Lung (tissue), 12 donors: Measurements from ENCODE around the gene SUPT3H. TPM values are rescaled to one million over a fixed set of nuclear protein-coding genes. Genes with fewer than 3 reads are reported as not detected.

ENCODE experiments used
- ATAC-seq: fragments of 200-7000 bp; cut with Tn5 transposase; one replicate; pipeline ENCODE4 v1.9.1; 2020; ENCODE audit warnings: moderate number of reproducible peaks; ENCODE audit not compliant: insufficient read depth, low FRiP score
- DNase-seq, 3 donors: peaks; one replicate each; pipeline ENCODE4 v3.0.0-alpha.2; 2013 to 2017
- H3K27ac ChIP-seq, 2 donors: one replicate each; pipeline ENCODE4 v1.5.1; 2013; ENCODE audit warnings: mild to moderate bottlenecking in 2 of 2, moderate library complexity in 2 of 2, control low read depth in 1 of 2, inconsistent platforms in 1 of 2, low read depth in 1 of 2, low read length in 1 of 2
- H3K27me3 ChIP-seq, 3 donors: one replicate each; pipeline ENCODE4 v1.5.1; 2013; ENCODE audit warnings: low read length in 2 of 3; ENCODE audit not compliant: control insufficient read depth in 3 of 3, insufficient read depth in 3 of 3
- H3K36me3 ChIP-seq, 4 donors: one replicate each; pipeline ENCODE4 v1.5.1; 2013; ENCODE audit warnings: low read length in 4 of 4, mild to moderate bottlenecking in 1 of 4, moderate library complexity in 1 of 4; ENCODE audit not compliant: control insufficient read depth in 4 of 4, insufficient read depth in 4 of 4
- H3K4me1 ChIP-seq, 5 donors: one replicate each; pipeline ENCODE4 v1.5.1; 2013; ENCODE audit warnings: low read length in 5 of 5, mild to moderate bottlenecking in 2 of 5, moderate library complexity in 1 of 5; ENCODE audit not compliant: control insufficient read depth in 5 of 5, insufficient read depth in 5 of 5
- H3K4me3 ChIP-seq: one replicate; pipeline ENCODE4 v1.5.1; 2013; ENCODE audit warnings: mild to moderate bottlenecking, control low read depth, moderate library complexity
- H3K9ac ChIP-seq, 2 donors: one replicate each; pipeline ENCODE4 v1.5.1; 2013; ENCODE audit warnings: low read length in 2 of 2, control low read depth in 1 of 2; ENCODE audit not compliant: insufficient read depth in 1 of 2
- H3K9me3 ChIP-seq, 4 donors: one replicate each; pipeline ENCODE4 v1.5.1; 2013; ENCODE audit warnings: low read length in 3 of 4, mild to moderate bottlenecking in 1 of 4, moderate library complexity in 1 of 4; ENCODE audit not compliant: control insufficient read depth in 4 of 4, insufficient read depth in 3 of 4
- WGBS, 2 donors: extraction: QIAGEN DNeasy Blood & Tissue Kit; methylation state at CpG; one replicate each; pipeline ENCODE4 v1.1.7; 2013; 5-methylcytosine and 5-hydroxymethylcytosine counted together
- polyA plus RNA-seq, 2 donors: library from polyadenylated mRNA; stranded (reverse); fragments of 200-250 nt; gene quantifications; one replicate each; pipeline ENCODE4 v1.2.1, GENCODE V29; 2013
- total RNA-seq, 2 donors: library from RNA; depleted of rRNA in 1 of 2; stranded (reverse); fragments of >200 nt in 1 of 2; gene quantifications; one replicate each; pipeline ENCODE4 v1.2.1, GENCODE V29; 2014 to 2021
- TF ChIP-seq, protein P1 (sequence below): IDR thresholded peaks from 2 replicates; pipeline ENCODE4 v1.5.1; 2012; ENCODE audit warnings: mild to moderate bottlenecking; ENCODE audit errors: control extremely low read depth, extremely low read depth
- donor health status: control.
- donor health status: control.
- donor health status: Bipolar disorder and iron deficiency.
- donor health status: healthy.
- donor health status: DM: yes; HTN: yes; CAD: no.

SUPT3H gene
- total and polyA plus RNA-seq, 4 donors, result 5.2 to 17.4 (median 8.2) TPM

DNA sequence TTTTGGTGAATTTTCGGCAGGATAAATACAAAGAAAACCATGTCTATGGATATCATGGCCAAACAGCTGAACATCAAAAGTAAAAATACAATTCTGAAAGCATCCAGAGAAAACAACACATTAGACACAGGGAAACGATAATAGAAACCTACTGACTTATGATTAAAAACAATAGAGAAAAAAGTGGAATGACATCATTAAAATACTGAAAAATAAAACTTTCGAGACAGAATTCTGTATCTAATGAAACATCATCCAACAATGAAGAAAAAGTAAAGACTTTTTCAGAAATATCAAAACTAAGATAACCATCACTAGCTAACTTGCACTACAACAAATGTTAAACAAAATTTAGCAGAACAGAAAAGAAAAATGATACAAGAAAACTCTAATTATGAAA is 434.2 kb downstream of the SUPT3H start:
- DNase-seq (no peak), ATAC-seq (no peak)
- Histone ChIP-seq H3K4me1 (no peaks in the 10 kb centered on the region), H3K9me3 (peaks cover 0 to 7% (median 2%) of the 10 kb centered on the region in 4 donors), H3K4me3 (no peak overlapping the region), H3K9ac (no peak overlapping the region), H3K36me3 (no peaks in the 10 kb centered on the region), H3K27ac (no peak overlapping the region), H3K27me3 (no peaks in the 10 kb centered on the region)
- WGBS, 2 donors, result 80 to 93% methylated on average over 3 of the region's 3 CpGs
- TF ChIP-seq, protein P1, sequence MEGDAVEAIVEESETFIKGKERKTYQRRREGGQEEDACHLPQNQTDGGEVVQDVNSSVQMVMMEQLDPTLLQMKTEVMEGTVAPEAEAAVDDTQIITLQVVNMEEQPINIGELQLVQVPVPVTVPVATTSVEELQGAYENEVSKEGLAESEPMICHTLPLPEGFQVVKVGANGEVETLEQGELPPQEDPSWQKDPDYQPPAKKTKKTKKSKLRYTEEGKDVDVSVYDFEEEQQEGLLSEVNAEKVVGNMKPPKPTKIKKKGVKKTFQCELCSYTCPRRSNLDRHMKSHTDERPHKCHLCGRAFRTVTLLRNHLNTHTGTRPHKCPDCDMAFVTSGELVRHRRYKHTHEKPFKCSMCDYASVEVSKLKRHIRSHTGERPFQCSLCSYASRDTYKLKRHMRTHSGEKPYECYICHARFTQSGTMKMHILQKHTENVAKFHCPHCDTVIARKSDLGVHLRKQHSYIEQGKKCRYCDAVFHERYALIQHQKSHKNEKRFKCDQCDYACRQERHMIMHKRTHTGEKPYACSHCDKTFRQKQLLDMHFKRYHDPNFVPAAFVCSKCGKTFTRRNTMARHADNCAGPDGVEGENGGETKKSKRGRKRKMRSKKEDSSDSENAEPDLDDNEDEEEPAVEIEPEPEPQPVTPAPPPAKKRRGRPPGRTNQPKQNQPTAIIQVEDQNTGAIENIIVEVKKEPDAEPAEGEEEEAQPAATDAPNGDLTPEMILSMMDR, result no peak

DNA sequence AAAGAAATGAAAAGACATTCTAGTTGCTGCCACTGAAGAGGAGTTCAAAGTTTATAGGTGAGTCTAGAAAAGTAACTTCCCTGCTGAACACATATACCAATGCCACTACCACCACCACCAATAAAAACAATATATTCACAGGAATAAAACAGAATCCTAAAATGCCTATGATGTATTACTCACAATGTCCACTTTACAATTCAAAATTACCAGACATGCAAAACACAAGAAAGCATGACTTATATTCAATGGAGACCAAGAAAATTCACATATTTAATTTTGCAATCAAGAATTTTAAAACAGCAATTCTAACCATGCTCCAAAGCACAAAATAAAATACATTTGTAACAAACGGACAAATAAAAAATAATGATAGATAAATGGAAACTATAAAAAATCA is 434.9 kb downstream of the SUPT3H start:
- Histone ChIP-seq H3K27me3 (no peaks in the 10 kb centered on the region), H3K4me3 (no peak overlapping the region), H3K9me3 (peaks cover 0 to 7% (median 2%) of the 10 kb centered on the region in 4 donors), H3K36me3 (no peaks in the 10 kb centered on the region), H3K9ac (no peak overlapping the region), H3K27ac (no peak overlapping the region), H3K4me1 (no peaks in the 10 kb centered on the region)
- 96 to 99% methylated on average over 1 of the region's 1 CpG for WGBS, 2 donors
- ATAC-seq, result no peak
- TF ChIP-seq, protein P1, result no peak
- DNase-seq, result no peak

DNA sequence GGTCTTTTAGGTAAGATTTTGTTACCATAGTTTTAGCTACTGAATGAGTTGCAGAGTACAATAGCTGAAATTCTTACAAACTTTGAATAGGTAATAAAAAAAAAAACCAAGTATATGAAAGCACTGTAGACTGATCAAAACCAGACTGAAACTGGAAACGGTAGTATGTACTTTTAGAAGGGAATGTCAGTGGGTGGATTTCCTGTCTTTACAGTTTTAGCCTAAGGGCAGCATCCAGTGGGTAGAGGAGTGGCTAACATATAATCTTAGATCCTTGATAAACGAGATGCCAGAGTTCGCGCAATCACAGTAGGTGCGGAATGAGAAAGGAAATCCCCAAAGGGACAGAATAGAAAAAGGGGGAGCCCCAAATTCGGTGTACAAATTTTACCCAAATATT is 435.5 kb downstream of the SUPT3H start:
- Histone ChIP-seq H3K9me3 (peaks cover 0 to 7% (median 2%) of the 10 kb centered on the region in 4 donors), H3K4me1 (no peaks in the 10 kb centered on the region), H3K36me3 (no peaks in the 10 kb centered on the region), H3K9ac (no peak overlapping the region), H3K27me3 (no peaks in the 10 kb centered on the region), H3K4me3 (no peak overlapping the region), H3K27ac (no peak overlapping the region)
- TF ChIP-seq, protein P1, result no peak
- DNase-seq (no peak), ATAC-seq (no peak)
- WGBS, 2 donors, result 94 to 95% methylated on average over 6 of the region's 6 CpGs

DNA sequence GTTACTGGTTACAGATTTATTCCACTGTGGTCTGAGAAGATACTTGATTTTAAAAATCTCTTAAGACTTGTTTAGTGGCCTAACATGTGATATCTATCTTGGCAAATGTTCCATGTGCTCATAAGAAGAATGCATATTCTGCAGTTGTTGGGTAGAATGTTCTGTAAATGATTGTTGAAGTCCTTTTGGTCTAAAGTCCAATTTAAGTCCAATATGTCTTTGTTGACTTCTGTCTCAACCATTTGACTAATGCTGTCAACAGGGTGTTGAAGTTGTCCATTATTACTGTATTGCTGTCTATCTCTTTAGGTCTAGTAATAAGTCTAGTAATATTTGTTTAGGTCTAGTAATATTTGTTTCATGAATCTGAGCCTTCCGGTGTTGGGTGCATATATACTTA is 437.4 kb downstream of the SUPT3H start:
- no peak overlapping the region for H3K9ac ChIP-seq
- H3K36me3 ChIP-seq, result no peaks in the 10 kb centered on the region
- peaks cover 0 to 2% (median under 1%) of the 10 kb centered on the region in 4 donors for H3K9me3 ChIP-seq
- no peak for ATAC-seq
- no peaks in the 10 kb centered on the region for H3K27me3 ChIP-seq
- H3K4me3 ChIP-seq, result no peak overlapping the region
- no peak overlapping the region for H3K27ac ChIP-seq
- DNase-seq, result no peak
- TF ChIP-seq, protein P1, result no peak
- 92 to 97% methylated on average over 1 of the region's 1 CpG for WGBS, 2 donors
- H3K4me1 ChIP-seq, result no peaks in the 10 kb centered on the region
